HG02852 (cell line): ENCODE measurements around the gene LAIR1.

Source experiments
- ATAC-seq: cut with Tn5 transposase; IDR thresholded peaks from one replicate; pipeline ENCODE4 v1.9.1; 2021; ENCODE audit warnings: mild to moderate bottlenecking, moderate library complexity; ENCODE audit not compliant: unreplicated experiment

Gene LAIR1

GRCh38 chr19:54319049-54319448 lies 45.7 kb downstream of the LAIR1 start:
- ATAC-seq: no peak

- ATAC-seq: no peak
Measured at GRCh38 chr19:54317965-54318240, 46.8 kb downstream of the LAIR1 start.

GRCh38 chr19:54317108-54317964 lies 47.4 kb downstream of the LAIR1 start:
- no peak for ATAC-seq

- ATAC-seq: no peak
Measured at GRCh38 chr19:54316746-54317107, 48.0 kb downstream of the LAIR1 start.

- ATAC-seq: no peak
Measured at GRCh38 chr19:54315956-54316355, 48.8 kb downstream of the LAIR1 start.

- ATAC-seq: no peak
Measured at GRCh38 chr19:54312436-54313377, 52.0 kb downstream of the LAIR1 start, which contains the start of gene LILRA5. Gene LILRA5, minus strand, starts transcription at chr19:54313166. Its CDS starts 147 bp downstream, at chr19:54313019.

GRCh38 chr19:54312011-54312410 lies 52.7 kb downstream of the LAIR1 start:
- ATAC-seq: no peak

- no peak for ATAC-seq
Measured at GRCh38 chr19:54311486-54311885, 53.2 kb downstream of the LAIR1 start.

GRCh38 chr19:54310543-54310942 lies 54.2 kb downstream of the LAIR1 start:
- no peak for ATAC-seq

GRCh38 chr19:54309811-54310210 lies 54.9 kb downstream of the LAIR1 start:
- ATAC-seq: no peak

GRCh38 chr19:54307389-54308020 lies 57.2 kb downstream of the LAIR1 start:
- ATAC-seq: no peak

GRCh38 chr19:54305141-54305540 lies 59.6 kb downstream of the LAIR1 start:
- no peak for ATAC-seq

GRCh38 chr19:54302257-54302656 lies 62.5 kb downstream of the LAIR1 start:
- no peak for ATAC-seq
